Left colon (tissue), 2 donors: ENCODE data around the gene ZBTB24. TPM values are rescaled to one million over a fixed set of nuclear protein-coding genes. Genes with fewer than 3 reads are reported as not detected.
A peak's percentile ranks its signal among the peaks of the same experiment; 100 is the strongest.
"Not testable (repeated sequence)": the region's sequence is repeated elsewhere in the genome, so short reads cannot be mapped to it uniquely, and the experiment has no call there.

Experiments
- ATAC-seq: fragments of 200-7000 bp; cut with Tn5 transposase; one replicate; pipeline ENCODE4 v1.9.1; 2020; ENCODE audit warnings: mild to moderate bottlenecking, moderate library complexity
- DNase-seq, 2 donors: peaks; one replicate each; pipeline ENCODE4 v3.0.0-alpha.2; 2020
- intact Hi-C, 2 donors: fragments of 100-400 bp; cut with DNase I in 1 of 2; cut with micrococcal nuclease in 1 of 2; formaldehyde crosslinking; loops; one replicate each; pipeline versions ENCODE4 v1.11.2 to v1.14.0; 2022; cut with DNase I, micrococcal nuclease
- total RNA-seq, 2 donors: library from RNA; stranded (reverse); fragmentation: NEBNext Ultra II Directional; extraction: Animal tissue kit (Norgen Biotek cat#: 25700); gene quantifications; one replicate each; pipeline ENCODE4 v1.2.1, GENCODE V29; 2021
- donor health status: DM: no; HTN: no; CAD: no.
- donor health status: DM: yes; HTN: yes; CAD: no.

The ZBTB24 gene
- total RNA-seq, 2 donors from 2014 or later: 6.6 to 6.7 TPM

GRCh38 chr6:109475625-109476024 lies 7.4 kb downstream of the ZBTB24 start:
- intact Hi-C loops: no loop called here
- ATAC-seq (no peak), DNase-seq (no peak)

GRCh38 chr6:109474995-109475394 lies 8.0 kb downstream of the ZBTB24 start:
- DNase-seq (no peak), ATAC-seq (no peak)
- intact Hi-C loops: no loop called here

- ATAC-seq (no peak), DNase-seq (no peak)
- intact Hi-C loops: no loop called here
Measured at GRCh38 chr6:109473120-109473519, 9.9 kb downstream of the ZBTB24 start.

GRCh38 chr6:109472132-109472995 lies 10.7 kb downstream of the ZBTB24 start:
- ATAC-seq (no peak), DNase-seq (no peak)
- intact Hi-C loops: no loop called here

GRCh38 chr6:109471105-109471810 lies 11.8 kb downstream of the ZBTB24 start:
- intact Hi-C loops: no loop called here
- no peak for ATAC-seq
- no peak for DNase-seq

GRCh38 chr6:109469591-109470189 lies 13.3 kb downstream of the ZBTB24 start:
- no peak for ATAC-seq
- intact Hi-C loops: no loop called here

GRCh38 chr6:109467696-109468095 lies 15.3 kb downstream of the ZBTB24 start:
- ATAC-seq (no peak), DNase-seq (no peak)
- intact Hi-C loops: no loop called here

More at GRCh38 chr6:109469591-109470189, 13.3 kb downstream of the ZBTB24 start:
- no peak for DNase-seq

- ATAC-seq: peak; percentile 85
- no peak for DNase-seq
- intact Hi-C loops: no loop called here
Measured at GRCh38 chr6:109466212-109466923, 16.7 kb downstream of the ZBTB24 start.

GRCh38 chr6:109465772-109466171 lies 17.2 kb downstream of the ZBTB24 start:
- DNase-seq (no peak), ATAC-seq (peak; percentile 68)
- intact Hi-C loops: no loop called here

- DNase-seq (no peak), ATAC-seq (no peak)
- intact Hi-C loops: no loop called here
Measured at GRCh38 chr6:109461733-109462526, 21.1 kb downstream of the ZBTB24 start.

GRCh38 chr6:109461205-109461604 lies 21.8 kb downstream of the ZBTB24 start:
- DNase-seq, ATAC-seq, intact Hi-C loops: not testable (repeated sequence)

- DNase-seq (no peak), ATAC-seq (no peak)
- intact Hi-C loops: no loop called here
Measured at GRCh38 chr6:109460161-109460829, 22.7 kb downstream of the ZBTB24 start.

- ATAC-seq: no peak
Measured at GRCh38 chr6:109458774-109459531, 24.1 kb downstream of the ZBTB24 start.

GRCh38 chr6:109457562-109457996 lies 25.4 kb downstream of the ZBTB24 start:
- DNase-seq: no peak
- ATAC-seq: no peak
- intact Hi-C loops: no loop called here

More at GRCh38 chr6:109458774-109459531, 24.1 kb downstream of the ZBTB24 start:
- intact Hi-C loops: no loop called here
- DNase-seq: no peak

- ATAC-seq: peak; percentile 57
- peak; percentile 62 to 63 for DNase-seq
- intact Hi-C loops: no loop called here
Measured at GRCh38 chr6:109456710-109457561, 26.1 kb downstream of the ZBTB24 start.

GRCh38 chr6:109456111-109456583 lies 26.9 kb downstream of the ZBTB24 start:
- DNase-seq (no peak), ATAC-seq (peak; percentile 22)
- intact Hi-C loops: no loop called here
